Stomach (tissue), 9 donors: Measurements from ENCODE around the gene NFATC2IP. TPM values are rescaled to one million over a fixed set of nuclear protein-coding genes. Genes with fewer than 3 reads are reported as not detected.
"Not testable (repeated sequence)": the region's sequence is repeated elsewhere in the genome, so short reads cannot be mapped to it uniquely, and the experiment has no call there.

Experiments used
- DNase-seq, 2 donors: peaks; one replicate each; pipeline versions ENCODE4 v3.0.0 to v3.0.0-alpha.2; 2013 to 2019
- H3K27ac ChIP-seq, 5 donors: fragments of 200-600 bp in 4 of 5; sonication (generic) in 4 of 5; one replicate each; pipeline ENCODE4 v1.5.1; 2013 to 2019; ENCODE audit warnings: mild to moderate bottlenecking in 1 of 5, moderate library complexity in 1 of 5
- H3K27me3 ChIP-seq, 3 donors: fragments of 200-600 bp; sonication (generic); one replicate each; pipeline ENCODE4 v1.5.1; 2017 to 2019; ENCODE audit warnings: mixed run types in 1 of 3
- H3K36me3 ChIP-seq, 4 donors: fragments of 200-600 bp; sonication (generic); 1 replicate in 3 of 4; 2 replicates in 1 of 4; pipeline ENCODE4 v1.5.1; 2016 to 2019
- H3K4me1 ChIP-seq, 4 donors: fragments of 200-600 bp; sonication (generic); one replicate each; pipeline ENCODE4 v1.5.1; 2016 to 2019
- H3K4me3 ChIP-seq, 4 donors: fragments of 200-600 bp; sonication (generic) in 3 of 4; one replicate each; pipeline ENCODE4 v1.5.1; 2016 to 2019; ENCODE audit warnings: mild to moderate bottlenecking in 1 of 4
- H3K9me3 ChIP-seq, 4 donors: fragments of 200-600 bp; sonication (generic); one replicate each; pipeline ENCODE4 v1.5.1; 2016 to 2019
- CTCF ChIP-seq, 7 experiments: fragments of 450-650 bp in 4 of 7; fragments of 200-600 bp in 3 of 7; sonication (generic) in 3 of 7; IDR thresholded peaks; one replicate each; pipeline ENCODE4 v1.5.1; 2016 to 2019; ENCODE audit warnings: antibody characterized with exemption in 7 of 7, control low read depth in 2 of 7, mild to moderate bottlenecking in 1 of 7
- EP300 ChIP-seq: sonication (generic); formaldehyde crosslinking; IDR thresholded peaks from one replicate; pipeline ENCODE4 v1.6.1; 2017; ENCODE audit warnings: antibody characterized with exemption
- POLR2A ChIP-seq, 4 donors: fragments of 450-650 bp; IDR thresholded peaks; one replicate each; pipeline ENCODE4 v1.6.1; 2016; ENCODE audit warnings: antibody characterized with exemption in 4 of 4, control low read depth in 2 of 4, mild to moderate bottlenecking in 1 of 4, moderate library complexity in 1 of 4
- POLR2AphosphoS5 ChIP-seq, 3 donors: sonication (generic); formaldehyde crosslinking; IDR thresholded peaks; one replicate each; pipeline ENCODE4 v1.6.1; 2016; ENCODE audit warnings: antibody characterized with exemption in 3 of 3
- WGBS, 5 donors: extraction: QIAGEN DNeasy Blood & Tissue Kit in 3 of 5; methylation state at CpG; one replicate each; pipeline versions ENCODE4 v1.1.5 to v1.1.7; 2013 to 2018; 5-methylcytosine and 5-hydroxymethylcytosine counted together
- intact Hi-C: fragments of 100-400 bp; cut with DNase I; formaldehyde crosslinking; loops from one replicate; pipeline ENCODE4 v1.15.1; 2023; ENCODE audit warnings: low total_unique reads
- polyA plus RNA-seq, 3 donors: library from polyadenylated mRNA; stranded (reverse); fragments of 200-250 nt; gene quantifications; one replicate each; pipeline ENCODE4 v1.2.3, GENCODE V29; 2013
- total RNA-seq, 5 donors: library from RNA; depleted of rRNA; stranded (reverse); fragments of >200 nt; gene quantifications; one replicate each; pipeline versions ENCODE4 v1.1.0 to v1.2.3, GENCODE V29; 2014 to 2016
- donor health status: healthy with polysubstance abuse.
- donor health status: Bipolar disorder and iron deficiency.
- donor health status: healthy.

The NFATC2IP gene
- total and polyA plus RNA-seq, 8 donors: 10.4 to 265 (median 31.7) TPM

- H3K4me1 ChIP-seq: peaks cover 8 to 48% (median 32%) of the 10 kb centered on the region in 4 donors
- H3K36me3 ChIP-seq: peaks cover 0 to 27% (median 21%) of the 10 kb centered on the region in 4 donors
- peak overlapping the region; percentile 90 to 99 (median 96) for H3K4me3 ChIP-seq
- intact Hi-C loops: no loop called here
- 0 to 2% (median 1%) methylated on average over 17 of the region's 17 CpGs for WGBS, 5 donors
- H3K27ac ChIP-seq: peak overlapping the region; percentile 39 to 87 (median 79)
- DNase-seq: peak; percentile 44 to 81
- no peaks in the 10 kb centered on the region for H3K9me3 ChIP-seq
- no peaks in the 10 kb centered on the region for H3K27me3 ChIP-seq
- TF ChIP-seq CTCF (IDR thresholded peaks at IDR 0.05): peak in 4 of 7 experiments; percentile 12 to 44 (median 41)
- TF ChIP-seq POLR2AphosphoS5 (IDR thresholded peaks at IDR 0.05): no peak
- no peak for TF ChIP-seq EP300
- TF ChIP-seq POLR2A (IDR thresholded peaks at IDR 0.05): no peak
Measured at GRCh38 chr16:28974007-28974436, 23.3 kb downstream of the NFATC2IP start.

- Histone ChIP-seq H3K9me3 (no peaks in the 10 kb centered on the region), H3K4me3 (peak within 1 kb of the TSS; percentile 90 to 99 (median 96)), H3K4me1 (peaks cover 8 to 48% (median 32%) of the 10 kb centered on the region in 4 donors), H3K27ac (peak within 1 kb of the TSS; percentile 60 to 87 (median 79)), H3K27me3 (no peaks in the 10 kb centered on the region), H3K36me3 (peaks cover 3 to 33% (median 27%) of the 10 kb centered on the region in 4 donors)
- TF ChIP-seq CTCF (IDR thresholded peaks at IDR 0.05): peak in 1 of 7 experiments; percentile 17
- TF ChIP-seq EP300: no peak
- peak; percentile 77 to 98 (median 94) for TF ChIP-seq POLR2AphosphoS5 (IDR thresholded peaks at IDR 0.05)
- TF ChIP-seq POLR2A (IDR thresholded peaks at IDR 0.05): no peak
- WGBS, 5 donors: 0 to 1% (median 0%) methylated on average over 7 to 60 of the region's 60 CpGs
- intact Hi-C loops: no loop called here
- peak; percentile 98 to 99 for DNase-seq
Measured at GRCh38 chr16:28974437-28975157, 23.9 kb downstream of the NFATC2IP start, which contains the start of gene SPNS1. TSS of gene SPNS1 (plus strand) at chr16:28974778. CDS start at chr16:28975152, 374 bp downstream.

GRCh38 chr16:28975158-28975599, 24.4 kb downstream of the NFATC2IP start:
- no peaks in the 10 kb centered on the region for H3K9me3 ChIP-seq
- intact Hi-C loops: no loop called here
- no peak for TF ChIP-seq CTCF (IDR thresholded peaks at IDR 0.05)
- TF ChIP-seq POLR2A (IDR thresholded peaks at IDR 0.05): no peak
- no peak for TF ChIP-seq POLR2AphosphoS5 (IDR thresholded peaks at IDR 0.05)
- no peak for TF ChIP-seq EP300
- peak overlapping the region in 4 of 5 donors; percentile 77 to 87 (median 83) for H3K27ac ChIP-seq
- peak overlapping the region; percentile 90 to 99 (median 96) for H3K4me3 ChIP-seq
- peaks cover 7 to 39% (median 33%) of the 10 kb centered on the region in 4 donors for H3K36me3 ChIP-seq
- H3K27me3 ChIP-seq: no peaks in the 10 kb centered on the region
- 6 to 27% (median 9%) methylated on average over 14 to 30 of the region's 30 CpGs for WGBS, 5 donors
- no peak for DNase-seq
- H3K4me1 ChIP-seq: peaks cover 8 to 48% (median 32%) of the 10 kb centered on the region in 4 donors

GRCh38 chr16:28977703-28978662, 27.2 kb downstream of the NFATC2IP start:
- Histone ChIP-seq H3K4me3 (no peak overlapping the region), H3K36me3 (peaks cover 29 to 67% (median 61%) of the 10 kb centered on the region in 4 donors), H3K27ac (no peak overlapping the region), H3K27me3 (no peaks in the 10 kb centered on the region), H3K4me1 (peaks cover 8 to 47% (median 32%) of the 10 kb centered on the region in 4 donors), H3K9me3 (no peaks in the 10 kb centered on the region)
- peak in 1 of 2 donors; percentile 57 for DNase-seq
- TF ChIP-seq CTCF (IDR thresholded peaks at IDR 0.05): peak in 5 of 7 experiments; percentile 11 to 35 (median 30)
- no peak for TF ChIP-seq EP300
- intact Hi-C loops: no loop called here
- WGBS, 5 donors: 67 to 76% (median 70%) methylated on average over 11 of the region's 11 CpGs

DNA sequence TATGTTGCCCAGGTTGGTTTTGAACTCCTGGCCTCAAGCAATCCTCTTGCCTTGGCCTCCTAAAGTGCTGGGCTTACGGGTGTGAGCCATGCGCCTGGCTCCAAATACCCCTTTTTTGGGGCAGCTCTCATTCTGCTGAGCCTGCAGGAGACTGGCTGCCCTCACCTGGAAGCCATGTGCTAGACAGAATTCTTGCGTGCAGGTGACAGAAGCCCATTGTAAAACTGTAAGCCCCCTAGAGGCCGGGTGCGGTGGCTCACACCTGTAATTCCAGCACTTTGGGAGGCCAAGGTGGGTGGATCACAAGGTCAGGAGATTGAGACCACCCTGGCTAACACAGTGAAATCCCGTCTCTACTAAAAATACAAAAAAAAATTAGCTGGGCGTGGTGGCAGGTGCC, 29.6 kb downstream of the NFATC2IP start:
- DNase-seq, intact Hi-C loops, H3K9me3 ChIP-seq, H3K27ac ChIP-seq, H3K4me3 ChIP-seq, H3K27me3 ChIP-seq: not testable (repeated sequence)
- Histone ChIP-seq H3K4me1 (peaks cover 5 to 38% (median 17%) of the 10 kb centered on the region in 4 donors), H3K36me3 (peaks cover 48 to 90% (median 84%) of the 10 kb centered on the region in 4 donors)
- 85 to 93% (median 89%) methylated on average over 5 to 7 of the region's 7 CpGs for WGBS, 5 donors
